ENCODE results near the gene TMEM131L.

GRCh38 chr4:153418558-153418957 is 47.6 kb upstream of the TMEM131L start:
- TF ChIP-seq CTCF (IDR thresholded peaks at IDR 0.05; ENCODE audit: low read length) (no peak), EZH2 (IDR thresholded peaks at IDR 0.05; ENCODE audit: borderline replicate concordance, low read length) (no peak)

Measured in OCI-LY1 (cell line).